RCC 7860 (cell line): Measurements from ENCODE around the gene SPAG16.

Source experiments
- DNase-seq: peaks from one replicate; pipeline ENCODE4 v3.0.0-alpha.2; 2015; ENCODE audit warnings: low spot score
- FAIRE-seq: peaks from 2 replicates; lab custom pipeline; 2012; peaks lifted over from hg19 to GRCh38; lab: Jason Lieb, UNC

Gene SPAG16

DNA sequence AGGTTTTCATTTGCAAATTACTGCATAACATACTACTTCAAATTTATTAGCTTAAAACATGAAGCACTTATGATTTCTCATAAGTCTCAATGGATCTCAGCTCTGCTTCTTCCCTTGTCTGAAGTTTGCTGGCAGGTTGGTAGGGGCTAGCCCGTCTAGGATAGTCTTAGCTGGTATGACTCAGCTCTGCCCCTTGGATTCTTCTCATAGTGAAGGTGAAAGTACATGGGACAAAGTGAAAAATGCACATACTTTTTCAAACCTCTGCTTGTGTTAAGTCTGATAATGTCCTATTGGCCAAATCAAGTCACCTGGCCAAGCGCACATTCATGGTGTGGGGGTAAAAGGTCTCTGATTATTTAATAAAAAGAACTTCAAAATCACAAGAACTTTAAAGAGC lies 941.8 kb downstream of the SPAG16 start:
- FAIRE-seq = no peak
- DNase-seq = no peak

GRCh38 chr2:214232271-214232670 lies 948.0 kb downstream of the SPAG16 start:
- DNase-seq (no peak), FAIRE-seq (no peak)

GRCh38 chr2:214233164-214233563 lies 948.9 kb downstream of the SPAG16 start:
- FAIRE-seq = no peak
- no peak for DNase-seq

DNA sequence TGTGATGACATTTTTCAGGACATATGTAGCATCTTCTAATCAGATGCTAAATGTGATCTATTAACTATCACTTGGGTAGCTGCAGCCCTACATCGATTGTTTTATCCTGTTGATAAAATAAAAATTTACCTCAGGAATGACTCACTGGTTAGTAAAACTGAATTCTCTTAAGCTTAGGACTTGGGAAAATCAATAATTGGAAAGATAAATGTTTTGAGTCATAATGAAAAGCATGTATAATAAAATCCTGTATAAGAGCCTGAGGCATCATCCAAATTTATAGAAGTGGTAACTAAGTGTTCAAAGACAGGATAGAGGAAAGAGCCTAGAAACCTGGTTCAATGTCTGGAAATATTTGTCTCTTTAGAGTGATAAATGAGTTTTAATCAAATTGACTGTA lies 958.5 kb downstream of the SPAG16 start:
- FAIRE-seq (no peak), DNase-seq (no peak)

GRCh38 chr2:214244847-214245246 lies 960.6 kb downstream of the SPAG16 start:
- FAIRE-seq (no peak), DNase-seq (no peak)

DNA sequence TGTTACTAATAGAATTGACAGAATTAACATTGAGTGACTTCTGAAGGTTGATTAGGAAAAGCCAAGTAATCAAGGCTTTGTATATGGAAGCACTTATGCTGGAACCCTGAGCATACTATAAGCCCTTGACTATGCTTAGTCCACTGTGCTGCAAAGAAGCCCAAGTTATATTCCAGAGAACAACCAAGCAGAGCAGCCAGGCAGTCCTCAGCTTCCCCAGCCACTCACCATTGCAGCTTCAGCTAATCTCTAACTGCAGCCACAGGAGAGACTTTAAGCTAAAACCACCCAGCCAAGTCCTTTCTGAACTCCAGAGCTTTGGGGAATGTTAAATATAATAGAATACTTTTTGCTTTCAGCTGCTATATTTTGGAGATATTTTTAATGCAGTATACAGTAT lies 962.2 kb downstream of the SPAG16 start:
- DNase-seq = no peak

DNA sequence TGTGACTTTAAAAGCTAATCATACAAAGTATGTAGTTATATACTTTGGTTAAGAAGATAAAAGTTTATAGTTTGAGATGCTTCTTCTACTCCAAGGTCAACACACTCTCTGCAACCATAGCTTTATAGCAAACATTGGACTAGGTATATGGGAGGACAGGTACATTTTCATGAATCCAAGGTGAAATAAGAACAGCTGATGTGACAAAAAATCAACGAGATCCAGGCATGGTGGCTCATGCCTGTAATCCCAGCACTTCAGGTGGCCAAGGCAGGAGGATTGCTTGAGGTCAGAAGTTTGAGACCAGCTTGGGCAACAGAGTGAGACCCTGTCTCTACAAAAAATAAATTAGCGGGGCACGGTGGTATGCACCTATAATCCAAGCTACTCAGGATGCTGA lies 963.3 kb downstream of the SPAG16 start:
- FAIRE-seq = no peak
- no peak for DNase-seq

More for the DNA sequence above, 962.2 kb downstream of the SPAG16 start:
- FAIRE-seq = no peak

DNA sequence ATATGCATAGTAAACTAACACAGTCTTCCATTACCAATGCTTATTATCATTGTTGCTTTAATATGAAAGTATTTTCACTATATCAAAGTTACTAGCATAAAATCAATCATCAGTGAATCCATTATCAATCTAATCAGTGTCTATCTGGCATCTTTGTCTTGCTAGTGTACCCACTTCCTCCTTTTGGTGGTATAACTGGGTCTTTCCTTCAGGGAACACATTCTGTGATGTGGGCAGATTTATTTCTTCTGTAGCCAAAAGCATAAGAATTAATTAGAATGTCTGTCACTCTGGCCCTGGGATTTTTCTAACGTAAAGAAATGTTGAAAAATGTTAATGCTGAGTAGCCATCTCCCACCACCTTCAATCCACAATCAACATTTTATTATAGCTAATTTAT lies 970.8 kb downstream of the SPAG16 start:
- FAIRE-seq (no peak), DNase-seq (no peak)

- peak; percentile 4 for FAIRE-seq
- no peak for DNase-seq
These were observed 977.4 kb downstream of the SPAG16 start for GRCh38 chr2:214261683-214262082.

GRCh38 chr2:214264171-214264570 lies 979.9 kb downstream of the SPAG16 start:
- DNase-seq (no peak), FAIRE-seq (no peak)

- DNase-seq (no peak), FAIRE-seq (no peak)
These were observed 981.8 kb downstream of the SPAG16 start for GRCh38 chr2:214265991-214266489.

DNA sequence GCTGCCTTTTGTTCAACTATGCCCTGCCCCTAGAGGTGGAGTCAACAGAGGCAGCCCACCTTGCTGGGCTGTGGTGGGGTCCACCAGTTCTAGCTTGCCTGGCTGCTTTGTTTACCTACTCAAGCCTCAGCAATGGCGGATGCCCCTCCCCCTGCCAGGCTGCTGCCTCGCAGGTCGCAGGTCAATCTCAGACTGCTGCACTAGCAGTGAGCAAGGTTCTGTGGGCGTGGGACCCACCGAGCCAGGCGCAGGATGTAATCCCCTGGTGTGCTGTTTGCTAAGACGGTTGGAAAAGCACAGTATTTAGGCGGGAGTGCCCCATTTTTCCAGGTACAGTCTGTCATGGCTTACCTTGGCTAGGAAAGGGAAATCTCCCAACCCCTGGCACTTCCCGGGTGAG lies 993.6 kb downstream of the SPAG16 start:
- FAIRE-seq (no peak), DNase-seq (no peak)

DNA sequence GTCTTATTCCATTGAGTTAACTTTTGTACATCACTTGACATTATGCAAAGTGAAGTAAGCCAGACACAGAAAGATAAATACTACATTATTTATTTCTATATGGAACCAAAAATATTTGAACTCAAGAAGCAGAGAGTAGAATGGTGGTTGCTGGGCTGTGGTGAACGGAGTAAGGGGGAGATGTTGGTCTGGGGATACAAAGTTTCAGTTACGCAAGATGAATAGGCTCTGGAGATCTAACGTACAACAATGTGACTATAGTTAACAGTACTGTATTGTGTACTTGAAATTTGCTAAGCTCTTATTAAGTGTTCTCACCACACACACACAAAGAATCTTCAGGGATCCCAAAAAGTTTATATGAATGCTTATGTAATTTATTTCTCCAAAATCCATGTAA lies 1001.7 kb downstream of the SPAG16 start:
- FAIRE-seq (no peak), DNase-seq (no peak)

- DNase-seq = no peak
- FAIRE-seq = no peak
These were observed 1009.3 kb downstream of the SPAG16 start for GRCh38 chr2:214293593-214293992.

DNA sequence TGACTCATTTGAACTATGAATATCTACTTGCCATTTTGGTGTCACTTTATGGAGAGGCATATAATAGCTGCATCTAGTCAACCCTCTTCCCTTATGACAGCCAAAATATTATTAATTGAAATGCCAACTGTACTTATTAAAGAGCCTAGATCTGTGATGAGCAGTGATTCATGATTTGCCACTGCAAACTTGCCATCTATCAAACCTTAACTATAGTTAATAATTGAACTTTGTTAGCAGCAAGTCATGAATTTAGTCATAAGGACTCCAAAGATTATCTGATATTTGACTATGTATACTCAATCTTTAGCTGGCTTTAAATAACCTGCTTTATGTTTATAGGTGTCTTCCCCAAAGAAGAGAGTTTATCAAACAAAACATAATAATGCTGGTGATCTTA lies 1010.2 kb downstream of the SPAG16 start:
- FAIRE-seq = no peak
- no peak for DNase-seq

GRCh38 chr2:214297423-214297822 lies 1013.2 kb downstream of the SPAG16 start:
- FAIRE-seq = no peak

GRCh38 chr2:214310319-214310718 lies 1026.1 kb downstream of the SPAG16 start:
- FAIRE-seq (no peak), DNase-seq (no peak)

More at GRCh38 chr2:214297423-214297822, 1013.2 kb downstream of the SPAG16 start:
- no peak for DNase-seq

DNA sequence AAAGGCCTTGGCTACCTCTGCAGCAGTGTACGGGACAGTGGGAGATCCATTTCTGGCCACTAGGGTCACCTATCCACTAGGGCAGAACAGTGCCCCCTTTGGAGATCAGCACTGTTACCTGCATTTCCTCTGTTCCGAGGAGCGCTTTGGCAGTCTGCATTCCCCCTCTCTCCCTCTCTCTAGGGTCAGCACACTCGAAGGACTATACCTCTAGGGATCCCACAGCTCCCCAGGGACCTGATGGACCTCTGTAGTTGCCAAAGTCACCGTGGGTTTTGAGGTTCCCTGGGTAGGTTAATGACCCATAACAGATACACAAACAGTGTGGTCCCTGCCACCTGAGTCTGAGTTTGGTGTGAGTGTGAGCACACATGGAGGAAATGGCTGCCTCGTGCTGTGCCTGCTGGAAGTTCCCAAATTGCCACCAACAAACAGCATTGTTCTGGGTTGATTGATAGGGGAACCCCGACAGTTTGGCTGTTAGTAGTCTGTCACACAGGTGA lies 1026.8 kb downstream of the SPAG16 start:
- FAIRE-seq (no peak), DNase-seq (no peak)

DNA sequence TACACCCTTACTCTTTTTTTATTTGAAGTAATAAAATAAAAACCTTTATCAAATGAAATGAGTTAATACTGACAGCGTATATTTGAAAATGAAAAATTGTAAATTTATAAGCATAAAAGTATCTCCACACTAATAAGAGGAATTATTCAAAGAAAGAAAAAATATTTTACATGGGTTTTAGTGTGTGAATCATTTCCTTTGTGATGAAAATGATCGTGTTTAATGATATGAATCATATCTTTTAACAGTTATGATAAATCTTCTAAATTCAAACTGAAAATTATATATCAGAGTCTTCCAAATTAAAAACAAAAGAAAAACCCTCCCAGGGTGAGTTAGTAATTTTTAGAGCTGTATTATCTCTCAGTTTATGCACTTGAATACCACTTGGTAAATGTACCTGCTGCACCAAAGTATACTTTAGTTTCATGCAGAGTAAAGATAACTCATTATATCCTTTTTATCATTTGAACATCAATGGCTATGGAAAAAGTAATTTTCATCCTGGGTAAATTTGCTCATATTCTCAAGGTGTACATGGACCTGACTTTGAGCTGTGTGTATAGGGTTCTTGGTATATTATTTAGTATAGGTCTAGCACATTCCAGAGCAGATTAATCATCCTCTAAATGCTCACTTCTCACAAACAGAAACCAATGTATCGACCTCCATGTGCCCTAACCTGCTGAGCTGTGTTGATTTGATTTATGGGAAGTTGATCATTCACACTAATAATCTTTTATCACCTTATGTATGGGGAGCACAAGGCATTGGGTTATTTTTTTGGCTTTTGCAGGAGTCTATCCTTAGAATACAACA lies 1027.9 kb downstream of the SPAG16 start:
- FAIRE-seq (no peak), DNase-seq (no peak)

DNA sequence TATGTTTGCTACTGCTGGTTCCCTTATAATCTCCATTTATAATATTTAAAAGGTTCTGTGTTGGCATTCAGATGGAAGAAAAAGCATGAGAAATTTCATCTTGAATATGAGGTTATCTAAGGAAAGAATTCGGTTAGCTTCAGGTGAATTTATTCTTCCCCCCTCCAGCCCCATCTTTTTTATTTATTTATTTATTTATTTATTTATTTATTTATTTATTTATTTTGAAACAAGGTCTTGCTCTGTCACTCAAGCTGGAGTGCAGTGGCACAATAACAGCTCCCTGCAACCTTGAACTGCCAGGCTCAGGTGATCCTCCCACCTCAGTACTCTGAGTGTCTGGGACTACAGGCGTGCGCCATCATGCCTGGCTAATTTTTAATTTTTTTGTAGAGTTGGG lies 1031.1 kb downstream of the SPAG16 start:
- FAIRE-seq = no peak

GRCh38 chr2:214320211-214320610 lies 1035.9 kb downstream of the SPAG16 start:
- no peak for FAIRE-seq

More for the DNA sequence above, 1031.1 kb downstream of the SPAG16 start:
- DNase-seq = no peak

GRCh38 chr2:214322662-214323061 lies 1038.4 kb downstream of the SPAG16 start:
- no peak for FAIRE-seq
- DNase-seq = no peak

More at GRCh38 chr2:214320211-214320610, 1035.9 kb downstream of the SPAG16 start:
- no peak for DNase-seq
